B cell (primary cell): ENCODE measurements around the gene PRSS16.

ENCODE experiments used
- CTCF ChIP-seq: fragments of 200-600 bp; IDR thresholded peaks from one replicate; pipeline ENCODE4 v1.8.0; 2022; ENCODE audit warnings: antibody characterized with exemption, mild to moderate bottlenecking
- EZH2 ChIP-seq: IDR thresholded peaks from 2 replicates; pipeline ENCODE4 v1.6.1; 2012; ENCODE audit warnings: borderline replicate concordance, low read depth, mild to moderate bottlenecking, moderate library complexity, low read length; ENCODE audit not compliant: insufficient read depth, poor library complexity, severe bottlenecking

DNA sequence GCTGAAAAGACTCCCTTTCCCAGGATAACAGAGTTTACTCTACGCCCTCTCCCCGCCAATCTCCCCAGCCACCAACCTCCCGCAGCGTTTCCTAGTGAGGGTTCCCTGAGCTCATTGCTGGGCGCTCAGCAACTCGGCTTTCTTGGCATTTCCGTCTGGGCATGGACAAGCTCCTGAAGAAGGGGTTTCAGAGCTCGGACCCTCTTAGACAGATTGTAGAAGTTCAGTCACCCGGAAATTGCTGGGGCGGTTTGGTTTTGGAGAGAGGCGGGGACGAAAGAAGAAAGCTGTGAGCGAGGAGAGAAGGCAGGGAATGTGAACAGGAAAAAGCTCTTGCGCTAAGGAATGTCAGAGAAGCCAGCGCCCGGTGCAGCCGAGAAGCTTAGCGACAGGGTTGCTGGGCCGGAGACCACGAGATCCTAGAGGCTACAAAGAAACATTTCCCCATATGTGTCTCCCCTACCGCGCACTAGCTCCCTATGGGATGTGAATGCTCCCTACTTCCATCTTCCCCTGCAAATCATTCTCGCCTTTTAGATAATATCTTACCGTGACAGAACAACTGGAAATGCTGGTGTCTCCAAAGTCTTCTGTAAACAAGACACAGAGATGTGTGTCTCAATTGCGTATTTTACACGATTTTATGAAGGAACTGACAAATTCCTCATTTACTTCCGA is 48.7 kb downstream of the PRSS16 start:
- TF ChIP-seq EZH2 (no peak), CTCF (no peak)
